GM19455 (cell line): Measurements from ENCODE around the gene HNRNPR.

ENCODE experiments used
- ATAC-seq: cut with Tn5 transposase; IDR thresholded peaks from one replicate; pipeline ENCODE4 v1.9.1; 2021; ENCODE audit not compliant: unreplicated experiment

The HNRNPR gene

DNA sequence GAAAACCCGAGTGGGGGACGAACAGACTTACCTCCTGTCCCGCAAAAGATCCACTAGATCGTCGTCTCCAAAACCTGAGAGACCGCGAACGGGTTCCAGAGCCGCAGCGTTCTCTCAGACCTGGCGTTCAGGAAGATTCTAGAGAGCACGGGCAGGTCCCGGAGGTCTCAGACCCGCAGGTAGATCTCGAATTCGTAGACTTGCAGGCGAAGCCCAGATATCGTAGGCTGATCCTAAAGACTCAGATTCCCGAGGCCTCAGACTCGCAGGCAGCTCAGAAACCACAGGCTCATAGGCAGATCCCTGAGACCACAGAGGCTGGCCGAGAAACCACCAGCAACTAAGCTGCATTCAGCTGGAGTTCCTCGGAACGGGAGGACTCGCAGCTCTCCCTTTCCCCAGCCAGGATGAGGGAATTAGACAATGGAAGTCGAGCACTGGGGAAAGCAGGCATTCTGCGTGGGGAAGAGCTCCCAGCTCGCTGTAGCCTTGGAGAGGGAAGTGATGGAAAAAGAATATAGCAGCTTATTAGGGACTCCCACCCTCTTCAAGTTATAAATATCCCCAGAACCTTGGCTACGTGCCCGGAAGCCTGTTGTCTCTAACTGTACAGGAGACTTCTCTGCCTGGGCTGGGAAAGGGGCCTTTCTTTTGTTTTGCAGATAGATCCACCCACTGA lies 25.4 kb upstream of the HNRNPR start, which contains the start of gene ZNF436:
Gene ZNF436, minus strand, starts transcription at position 502 of the 679 bp plus-strand sequence. CDS start 1,831 bp downstream, outside the sequence.
- ATAC-seq, result no peak

DNA sequence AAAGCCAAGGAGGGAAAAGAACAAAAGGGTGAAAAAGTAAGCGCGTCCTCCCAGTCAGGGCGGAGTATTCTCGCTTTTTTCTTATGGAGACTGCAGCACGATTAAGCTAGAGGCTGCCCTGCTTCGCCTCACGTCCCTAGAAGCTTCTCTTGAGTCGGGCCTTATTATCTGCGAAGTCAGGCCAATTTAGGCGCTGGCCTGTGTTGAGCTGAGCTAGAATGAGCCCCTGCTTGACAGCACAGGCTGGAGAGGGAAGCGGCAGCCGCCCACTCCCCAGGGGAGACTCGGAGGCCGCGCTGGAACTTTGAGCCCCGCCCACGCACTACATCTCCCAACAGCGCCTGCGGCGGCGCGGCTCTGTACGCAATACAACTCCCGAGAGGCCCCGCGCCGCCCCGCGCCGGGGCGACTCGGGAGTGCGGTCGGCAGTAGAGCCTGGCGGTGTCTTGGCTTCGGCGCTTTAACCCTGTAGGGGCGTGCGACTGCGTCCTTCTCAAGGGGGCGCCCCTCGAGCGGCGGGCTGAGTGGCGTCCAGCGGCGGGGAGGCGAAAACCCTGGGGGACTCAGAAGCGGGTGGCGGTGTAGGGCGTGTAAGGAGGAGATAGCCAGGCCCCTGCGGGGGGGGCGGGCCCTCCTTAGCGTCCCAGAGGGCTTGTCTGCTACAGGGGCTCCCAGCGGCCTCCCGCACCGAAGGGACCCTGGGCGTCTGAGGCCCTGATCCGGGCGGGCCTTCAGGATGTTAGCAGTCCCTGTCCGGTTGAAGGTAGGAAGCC lies 24.7 kb upstream of the HNRNPR start:
- ATAC-seq, result peak; percentile 68

DNA sequence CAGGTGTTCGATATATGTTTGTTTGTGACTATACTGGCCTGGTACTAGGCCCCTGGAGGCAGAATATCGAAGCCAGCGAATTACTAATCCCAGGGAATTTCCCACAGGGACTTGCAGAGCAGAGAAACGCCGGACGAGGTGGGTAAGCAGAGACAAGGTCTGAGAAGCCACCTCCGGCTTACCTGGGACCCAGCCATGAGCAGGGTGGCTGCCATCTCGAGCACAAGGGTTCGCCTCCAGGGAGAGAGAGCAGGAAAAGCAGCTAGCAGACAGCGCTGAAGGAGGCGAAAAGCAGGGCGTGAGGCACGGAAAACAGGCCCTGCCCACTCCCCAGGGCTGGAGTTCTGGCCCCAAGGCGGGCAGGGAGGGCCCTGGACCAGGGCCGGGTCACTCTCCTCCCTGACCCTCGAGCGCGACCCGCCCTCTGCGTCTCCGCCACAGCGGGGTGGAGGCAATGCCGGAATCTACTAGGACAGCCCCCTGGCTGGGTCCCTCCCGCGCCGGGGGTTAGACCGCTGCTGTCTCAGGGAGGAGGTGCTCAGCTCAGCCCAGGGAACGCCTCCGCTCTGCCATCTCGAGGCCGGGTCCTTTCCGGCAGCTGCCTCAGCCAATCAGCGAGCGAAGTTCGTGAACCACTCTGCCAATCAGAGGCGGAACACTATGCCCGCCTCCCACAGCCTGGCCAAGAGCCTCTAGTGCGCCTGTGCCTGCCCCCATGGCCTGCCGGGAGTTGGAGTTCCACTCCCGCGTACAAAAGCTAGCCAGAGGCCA lies 23.9 kb upstream of the HNRNPR start:
- ATAC-seq, result peak; percentile 93

GRCh38 chr1:23367451-23367790 lies 23.3 kb upstream of the HNRNPR start:
- ATAC-seq, result no peak

DNA sequence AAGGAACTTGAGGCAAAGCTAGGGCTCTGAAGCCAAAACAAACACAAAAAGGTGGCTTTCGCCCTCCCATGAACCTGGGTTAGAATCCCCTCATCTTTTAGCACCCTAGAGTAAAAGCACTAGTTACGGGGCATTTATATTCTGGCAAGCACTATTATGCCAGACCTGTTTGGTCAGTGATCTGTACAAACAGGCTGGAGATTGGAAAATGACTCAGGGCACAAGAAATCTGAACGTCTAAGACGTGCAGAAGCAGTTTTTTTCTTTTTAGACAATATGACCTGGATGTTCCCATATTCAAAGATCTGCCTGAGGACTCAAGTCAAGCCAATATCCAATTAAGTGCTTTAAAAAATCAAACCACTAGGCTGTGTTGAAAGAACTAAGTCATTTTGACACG lies 22.5 kb upstream of the HNRNPR start:
- ATAC-seq, result no peak

GRCh38 chr1:23366146-23366545 lies 22.1 kb upstream of the HNRNPR start:
- no peak for ATAC-seq

DNA sequence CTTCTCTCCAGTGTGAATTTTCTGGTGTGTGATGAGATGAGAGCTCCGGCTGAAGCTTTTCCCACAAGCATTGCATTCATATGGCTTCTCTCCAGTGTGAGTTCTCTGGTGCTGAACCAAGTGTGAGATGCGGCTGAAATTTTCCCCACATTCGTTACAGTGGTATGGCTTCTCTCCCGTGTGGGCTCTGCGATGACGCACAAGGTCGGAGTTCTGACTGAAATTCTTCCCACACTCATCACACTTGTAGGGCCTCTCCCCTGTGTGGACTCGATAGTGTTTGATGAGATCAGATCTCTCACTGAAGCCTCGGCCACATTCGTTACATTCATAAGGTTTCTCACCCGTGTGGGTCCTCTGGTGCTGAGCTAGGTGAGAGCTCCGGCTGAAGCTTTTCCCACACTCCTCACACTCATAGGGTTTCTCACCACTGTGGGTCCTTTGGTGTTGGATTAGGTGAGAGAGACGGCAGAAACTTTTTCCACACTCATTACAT lies 18.2 kb upstream of the HNRNPR start:
- ATAC-seq, result no peak

DNA sequence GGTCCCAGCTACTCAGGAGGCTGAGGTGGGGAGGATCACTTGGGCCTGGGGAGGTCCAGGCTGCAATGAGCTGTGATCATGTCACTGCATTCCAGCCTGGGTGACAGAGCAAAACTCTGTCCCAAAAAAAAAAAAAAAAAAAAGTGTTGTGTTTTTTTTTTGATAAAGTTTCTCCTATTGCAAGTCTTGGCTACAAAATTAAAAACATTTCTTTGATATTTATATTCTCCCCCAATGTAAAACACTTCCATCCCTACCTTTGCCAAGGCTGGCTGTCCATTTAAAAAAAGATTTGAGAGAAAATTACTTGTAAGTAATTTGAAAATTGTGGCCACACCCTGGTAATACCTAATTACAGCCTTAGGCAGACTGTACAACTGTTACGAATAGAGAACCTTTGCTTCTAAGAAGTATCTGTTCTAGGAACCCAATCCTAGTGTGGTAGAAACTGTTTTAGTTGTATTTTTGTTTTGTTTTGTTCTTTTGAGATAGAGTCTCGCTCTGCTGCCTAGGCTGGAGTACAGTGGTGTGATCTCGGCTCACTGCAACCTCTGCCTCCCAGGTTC lies 14.3 kb upstream of the HNRNPR start:
- no peak for ATAC-seq

GRCh38 chr1:23357138-23357908 lies 13.2 kb upstream of the HNRNPR start:
- ATAC-seq, result no peak

GRCh38 chr1:23356471-23357137 lies 12.5 kb upstream of the HNRNPR start:
- ATAC-seq, result no peak

DNA sequence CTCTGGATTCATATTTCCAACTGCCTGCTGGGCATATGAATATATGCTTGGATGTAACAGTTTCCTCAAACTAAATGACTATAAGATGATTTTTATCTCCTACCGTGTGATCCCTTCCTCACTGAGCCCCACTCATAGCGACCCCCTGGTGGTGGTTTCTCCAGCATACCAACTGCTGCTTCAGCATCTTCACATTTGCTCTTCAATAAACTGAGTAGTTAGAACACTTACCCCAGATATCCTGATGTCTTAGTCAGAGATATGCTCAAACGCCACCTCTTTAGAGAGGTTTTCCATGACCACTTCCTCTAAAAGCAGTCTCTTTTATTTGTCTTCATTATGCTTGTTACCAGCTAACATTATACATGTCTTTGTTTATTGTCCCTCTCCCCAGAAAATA lies 10.2 kb upstream of the HNRNPR start:
- no peak for ATAC-seq

DNA sequence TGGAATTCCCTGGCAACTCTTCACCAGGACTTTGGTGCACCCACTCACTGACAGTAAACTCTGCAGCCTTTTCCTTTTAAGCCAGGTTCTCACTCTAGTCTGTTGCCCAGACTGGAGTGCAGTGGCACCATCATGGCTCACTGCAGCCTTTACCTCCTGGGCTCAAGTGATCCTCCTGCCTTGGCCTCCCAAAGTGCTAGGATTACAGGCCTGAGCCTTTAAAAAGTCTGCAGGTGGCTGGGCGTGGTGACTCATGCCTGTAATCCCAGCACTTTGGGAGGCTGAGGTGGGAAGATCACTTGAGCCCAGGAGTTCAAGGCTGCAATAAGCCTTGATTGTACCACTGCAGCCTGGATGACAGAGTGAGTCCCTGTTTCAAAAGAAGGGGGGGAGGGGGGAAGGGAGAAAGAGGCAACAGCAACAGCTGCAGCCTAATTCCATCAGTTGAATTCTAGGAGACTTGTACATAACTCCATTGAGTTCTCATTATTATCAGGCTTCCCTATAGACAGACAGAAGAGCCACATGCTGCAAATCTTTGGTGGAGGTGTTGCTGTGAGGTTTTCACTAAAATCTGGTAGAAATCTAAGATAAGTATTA lies 8.1 kb upstream of the HNRNPR start:
- ATAC-seq, result no peak

- ATAC-seq, result no peak
These were observed 1.8 kb upstream of the HNRNPR start for GRCh38 chr1:23345920-23346319.

- ATAC-seq, result no peak
These were observed 946 bp upstream of the HNRNPR start for GRCh38 chr1:23344987-23345472.

- ATAC-seq, result peak; percentile 13
These were observed 618 bp downstream of the HNRNPR start for GRCh38 chr1:23343221-23344110.

DNA sequence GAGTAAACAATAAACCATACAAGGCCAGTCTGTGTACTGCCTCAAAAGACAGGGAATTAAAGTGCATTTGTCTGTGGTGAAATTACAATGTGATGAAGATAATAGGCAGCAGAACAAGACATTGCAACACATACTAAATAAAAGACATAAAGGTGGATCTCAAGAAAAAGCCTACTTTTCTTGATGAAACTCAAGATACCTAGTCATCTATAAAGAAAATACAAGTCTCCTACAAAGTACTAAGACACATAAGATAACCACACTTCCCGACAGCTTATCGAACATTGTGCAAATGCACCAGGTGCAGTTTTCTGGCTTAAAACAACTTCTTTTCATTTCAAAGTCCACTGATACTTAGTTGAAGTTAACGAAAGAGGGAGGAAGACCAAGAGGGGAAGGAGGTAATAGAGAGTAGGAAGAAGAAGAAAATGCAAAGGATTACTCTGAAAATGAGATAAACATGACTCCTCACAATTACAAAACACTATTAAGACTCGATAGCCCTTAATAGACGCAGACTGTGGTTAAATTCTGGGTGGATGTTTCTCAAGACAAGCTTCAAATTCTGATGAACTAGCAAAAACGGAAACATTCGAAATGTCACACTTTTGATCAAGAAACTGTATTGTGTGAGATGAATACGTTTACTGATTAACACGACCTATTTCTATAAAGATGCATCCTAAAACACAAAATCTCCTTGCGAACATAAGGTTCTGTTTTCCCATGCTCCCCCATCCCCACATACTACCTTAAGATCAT lies 2.0 kb downstream of the HNRNPR start:
- no peak for ATAC-seq

DNA sequence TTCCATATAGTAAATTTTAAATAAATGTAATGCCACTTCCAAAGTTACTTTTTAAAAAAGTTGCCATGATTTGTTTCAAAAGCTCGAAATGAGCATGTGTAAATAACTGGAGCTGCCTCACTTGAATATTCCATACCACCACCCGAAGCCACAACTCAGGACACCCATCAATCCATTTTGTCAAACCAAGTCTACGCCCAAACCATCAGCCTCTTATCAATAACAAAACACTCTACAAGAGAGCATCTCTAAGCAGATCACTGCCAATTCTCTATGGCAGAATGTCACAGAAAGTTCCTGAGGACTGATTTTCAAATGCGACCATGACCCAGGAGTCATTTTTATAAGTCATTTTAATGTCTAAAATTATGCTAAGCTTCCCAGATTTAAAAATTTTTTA lies 4.5 kb downstream of the HNRNPR start:
- ATAC-seq, result no peak

GRCh38 chr1:23337869-23338268 lies 6.2 kb downstream of the HNRNPR start:
- no peak for ATAC-seq
